ENCODE measurements around the gene ESPL1. TPM values are rescaled to one million over a fixed set of nuclear protein-coding genes. Genes with fewer than 3 reads are reported as not detected.
A peak's percentile ranks its signal among the peaks of the same experiment; 100 is the strongest.

Gene ESPL1
- total and polyA plus RNA-seq, 2 of the 13 experiments (the other 11 are each of a cell fraction or from before 2014, with no cell fraction given) = 5.8 to 11.5 TPM

- TF ChIP-seq RNF2 (conservative IDR thresholded peaks at IDR 0.05; ENCODE audit: low read depth) (no peak), REPIN1 (CRISPR knock-in tag; IDR thresholded peaks at IDR 0.05; ENCODE audit: borderline replicate concordance, low read depth) (peak; percentile 49; the same call in 1 of the 2 replicates), NR2F1 (CRISPR knock-in tag; IDR thresholded peaks at IDR 0.05) (no peak), ZNF615 (CRISPR knock-in tag; IDR thresholded peaks at IDR 0.05; ENCODE audit: borderline replicate concordance) (no peak), CBX2 (IDR thresholded peaks at IDR 0.05; ENCODE audit: low read depth, low read length) (no peak), CBX2 (CRISPR knock-in tag; IDR thresholded peaks at IDR 0.05; ENCODE audit: low read depth) (no peak), ZNF75D (CRISPR knock-in tag; IDR thresholded peaks at IDR 0.05; ENCODE audit: borderline replicate concordance) (no peak), HDAC6 (IDR thresholded peaks at IDR 0.05; ENCODE audit: low read depth, low read length) (no peak), ZNF263 (CRISPR knock-in tag; IDR thresholded peaks at IDR 0.05) (0 out of 2 replicates have a peak, but pooled peaks have one; percentile 34), RBFOX2 (IDR thresholded peaks at IDR 0.05; ENCODE audit: low read depth, low read length) (peak; percentile 73), PHF21A (CRISPR knock-in tag; IDR thresholded peaks at IDR 0.05) (no peak), ZNF431 (CRISPR knock-in tag; IDR thresholded peaks at IDR 0.05; ENCODE audit: borderline replicate concordance, low read depth) (no peak), KAT2B (IDR thresholded peaks at IDR 0.05; ENCODE audit: borderline replicate concordance, low read depth, low read length) (no peak), ZNF296 (CRISPR knock-in tag; conservative IDR thresholded peaks at IDR 0.05) (no peak), HMG20B (CRISPR knock-in tag; conservative IDR thresholded peaks at IDR 0.05) (no peak), ZNF724P (CRISPR knock-in tag; IDR thresholded peaks at IDR 0.05; ENCODE audit: borderline replicate concordance) (peak; percentile 68; the same call in 1 of the 2 replicates), ZNF891 (CRISPR knock-in tag; IDR thresholded peaks at IDR 0.05) (peak; percentile 36; the same call in 1 of the 2 replicates), CCAR2 (optimal IDR thresholded peaks at IDR 0.05; ENCODE audit: low read depth, low read length) (no peak), DNMT3B (CRISPR knock-in tag; conservative IDR thresholded peaks at IDR 0.05) (no peak), E2F5 (CRISPR knock-in tag; conservative IDR thresholded peaks at IDR 0.05) (peak; percentile 93), MTA1 (CRISPR knock-in tag; IDR thresholded peaks at IDR 0.05; ENCODE audit: borderline replicate concordance) (peak; percentile 62; the same call in 1 of the 2 replicates)
- TF ChIP-seq, protein P1, sequence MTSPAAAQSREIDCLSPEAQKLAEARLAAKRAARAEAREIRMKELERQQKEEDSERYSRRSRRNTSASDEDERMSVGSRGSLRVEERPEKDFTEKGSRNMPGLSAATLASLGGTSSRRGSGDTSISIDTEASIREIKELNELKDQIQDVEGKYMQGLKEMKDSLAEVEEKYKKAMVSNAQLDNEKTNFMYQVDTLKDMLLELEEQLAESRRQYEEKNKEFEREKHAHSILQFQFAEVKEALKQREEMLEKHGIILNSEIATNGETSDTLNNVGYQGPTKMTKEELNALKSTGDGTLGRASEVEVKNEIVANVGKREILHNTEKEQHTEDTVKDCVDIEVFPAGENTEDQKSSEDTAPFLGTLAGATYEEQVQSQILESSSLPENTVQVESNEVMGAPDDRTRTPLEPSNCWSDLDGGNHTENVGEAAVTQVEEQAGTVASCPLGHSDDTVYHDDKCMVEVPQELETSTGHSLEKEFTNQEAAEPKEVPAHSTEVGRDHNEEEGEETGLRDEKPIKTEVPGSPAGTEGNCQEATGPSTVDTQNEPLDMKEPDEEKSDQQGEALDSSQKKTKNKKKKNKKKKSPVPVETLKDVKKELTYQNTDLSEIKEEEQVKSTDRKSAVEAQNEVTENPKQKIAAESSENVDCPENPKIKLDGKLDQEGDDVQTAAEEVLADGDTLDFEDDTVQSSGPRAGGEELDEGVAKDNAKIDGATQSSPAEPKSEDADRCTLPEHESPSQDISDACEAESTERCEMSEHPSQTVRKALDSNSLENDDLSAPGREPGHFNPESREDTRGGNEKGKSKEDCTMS (CRISPR knock-in tag; conservative IDR thresholded peaks at IDR 0.05) = no peak
- TF ChIP-seq, protein P2, sequence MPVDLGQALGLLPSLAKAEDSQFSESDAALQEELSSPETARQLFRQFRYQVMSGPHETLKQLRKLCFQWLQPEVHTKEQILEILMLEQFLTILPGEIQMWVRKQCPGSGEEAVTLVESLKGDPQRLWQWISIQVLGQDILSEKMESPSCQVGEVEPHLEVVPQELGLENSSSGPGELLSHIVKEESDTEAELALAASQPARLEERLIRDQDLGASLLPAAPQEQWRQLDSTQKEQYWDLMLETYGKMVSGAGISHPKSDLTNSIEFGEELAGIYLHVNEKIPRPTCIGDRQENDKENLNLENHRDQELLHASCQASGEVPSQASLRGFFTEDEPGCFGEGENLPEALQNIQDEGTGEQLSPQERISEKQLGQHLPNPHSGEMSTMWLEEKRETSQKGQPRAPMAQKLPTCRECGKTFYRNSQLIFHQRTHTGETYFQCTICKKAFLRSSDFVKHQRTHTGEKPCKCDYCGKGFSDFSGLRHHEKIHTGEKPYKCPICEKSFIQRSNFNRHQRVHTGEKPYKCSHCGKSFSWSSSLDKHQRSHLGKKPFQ (CRISPR knock-in tag; IDR thresholded peaks at IDR 0.05; ENCODE audit: insufficient replicate concordance) = no peak
- TF ChIP-seq, protein P3, sequence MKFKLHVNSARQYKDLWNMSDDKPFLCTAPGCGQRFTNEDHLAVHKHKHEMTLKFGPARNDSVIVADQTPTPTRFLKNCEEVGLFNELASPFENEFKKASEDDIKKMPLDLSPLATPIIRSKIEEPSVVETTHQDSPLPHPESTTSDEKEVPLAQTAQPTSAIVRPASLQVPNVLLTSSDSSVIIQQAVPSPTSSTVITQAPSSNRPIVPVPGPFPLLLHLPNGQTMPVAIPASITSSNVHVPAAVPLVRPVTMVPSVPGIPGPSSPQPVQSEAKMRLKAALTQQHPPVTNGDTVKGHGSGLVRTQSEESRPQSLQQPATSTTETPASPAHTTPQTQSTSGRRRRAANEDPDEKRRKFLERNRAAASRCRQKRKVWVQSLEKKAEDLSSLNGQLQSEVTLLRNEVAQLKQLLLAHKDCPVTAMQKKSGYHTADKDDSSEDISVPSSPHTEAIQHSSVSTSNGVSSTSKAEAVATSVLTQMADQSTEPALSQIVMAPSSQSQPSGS (CRISPR knock-in tag; IDR thresholded peaks at IDR 0.05) = peak; percentile 42; the same call in 1 of the 2 replicates
Measured at GRCh38 chr12:53267999-53268629, at the start of gene ESPL1 (continued).

Data from HepG2 (cell line).